Stimulated activated CD4-positive, alpha-beta T cell treated with anti-CD3 and anti-CD28 coated beads, Interleukin-15, amount 100 ng/mL, for 48 hours (primary cell): Measurements from ENCODE around the gene PAGE2.
"Not testable (repeated sequence)": the region's sequence is repeated elsewhere in the genome, so short reads cannot be mapped to it uniquely, and the experiment has no call there.

Experiments used
- DNase-seq, 2 donors: peaks; one replicate each; pipeline ENCODE4 v3.0.0-alpha.2; 2020; ENCODE audit warnings: low read depth in 2 of 2

The PAGE2 gene

DNA sequence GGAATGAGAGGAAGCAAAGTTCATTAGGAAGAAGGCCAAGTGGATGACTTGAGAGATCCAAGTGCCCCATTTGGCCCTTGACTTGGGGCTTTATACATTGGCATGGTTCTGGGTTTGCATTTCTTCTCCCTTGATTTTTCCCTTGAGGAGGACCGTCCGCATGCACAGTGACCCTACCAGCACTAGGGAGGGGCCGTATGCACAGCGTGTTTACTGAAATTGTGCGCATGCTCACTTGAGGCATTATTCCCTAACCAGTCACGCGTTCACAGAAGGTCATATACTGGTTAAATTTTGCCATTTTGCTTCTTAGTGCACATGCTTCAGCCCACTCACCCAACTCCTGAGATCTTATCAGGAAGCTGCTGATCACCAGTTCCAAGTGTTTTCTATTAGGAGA is 35.1 kb downstream of the PAGE2 start:
- DNase-seq, result no peak

DNA sequence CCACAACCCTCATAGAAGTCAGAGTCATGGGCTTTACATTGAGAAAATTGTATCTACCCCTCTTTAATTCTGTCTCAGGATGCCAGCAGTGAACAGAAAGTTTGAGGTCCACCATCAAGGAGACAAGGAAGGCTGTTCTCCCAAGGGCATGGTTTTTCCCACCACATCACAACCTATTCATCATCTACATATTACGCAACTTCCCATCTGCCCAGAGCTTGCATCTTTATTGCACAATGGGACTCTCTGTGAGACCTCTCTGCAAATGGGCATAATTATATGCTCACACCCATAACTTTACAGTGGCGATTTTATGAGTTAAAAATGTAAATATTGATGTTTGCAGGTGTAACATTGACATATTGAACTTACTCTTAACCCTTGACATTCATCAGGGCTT is 38.9 kb downstream of the PAGE2 start:
- DNase-seq, result no peak

DNA sequence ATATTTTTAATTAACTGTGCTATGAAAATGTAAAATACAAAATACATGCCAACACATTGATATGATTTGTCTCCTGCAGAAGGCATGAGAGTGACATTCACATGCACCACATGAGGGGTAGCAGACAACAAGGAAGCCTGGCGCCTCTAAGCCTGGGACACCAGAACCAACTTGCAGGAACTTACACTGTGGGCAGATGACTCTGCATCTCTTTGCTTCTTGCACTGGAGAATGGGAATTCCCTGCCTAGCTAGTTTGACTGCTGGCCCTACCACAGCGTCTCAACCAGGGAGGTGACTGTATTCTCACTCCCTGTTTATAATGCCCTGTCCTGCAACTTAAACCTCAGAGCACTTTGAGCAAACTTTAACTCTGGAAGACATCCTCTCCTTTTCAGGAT is 40.5 kb downstream of the PAGE2 start:
- DNase-seq, result no peak

DNA sequence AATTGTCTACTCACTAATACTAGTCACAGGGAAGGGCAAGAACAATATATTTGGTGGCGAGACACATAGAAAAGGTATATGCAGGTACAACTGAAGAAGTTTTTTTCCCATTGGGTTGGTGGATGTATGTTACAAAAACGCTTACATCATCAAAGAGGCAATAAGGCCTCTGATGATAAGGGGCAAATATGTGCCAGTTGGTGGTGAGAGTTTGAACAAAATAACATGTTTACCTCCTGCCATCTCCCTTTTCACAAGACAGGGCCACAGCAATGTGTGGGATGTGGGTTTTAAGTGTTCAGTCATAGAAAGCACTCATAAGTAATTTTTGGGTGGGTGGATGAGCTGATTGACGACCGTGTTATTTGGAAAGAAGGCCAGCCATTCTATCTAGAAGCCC is 41.7 kb downstream of the PAGE2 start:
- no peak for DNase-seq

DNA sequence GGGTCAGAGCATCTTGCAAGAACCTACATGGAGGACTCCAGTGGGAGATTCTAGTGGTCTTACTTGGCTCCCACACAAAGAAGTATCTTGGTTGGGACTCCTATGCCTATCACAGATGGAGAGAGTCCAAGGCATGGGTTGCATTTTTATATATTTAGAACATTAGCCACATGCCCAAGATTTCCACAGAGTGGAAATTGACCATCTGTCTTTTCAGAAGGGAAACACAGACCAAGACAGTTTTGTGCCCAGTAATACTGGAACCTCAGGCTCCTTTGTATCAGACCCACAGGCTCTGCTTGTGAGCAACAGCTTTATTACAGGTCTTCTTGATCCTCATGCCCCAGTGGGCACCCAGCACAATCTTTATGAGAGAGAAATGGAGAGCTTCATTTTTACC is 43.6 kb downstream of the PAGE2 start:
- no peak for DNase-seq

DNA sequence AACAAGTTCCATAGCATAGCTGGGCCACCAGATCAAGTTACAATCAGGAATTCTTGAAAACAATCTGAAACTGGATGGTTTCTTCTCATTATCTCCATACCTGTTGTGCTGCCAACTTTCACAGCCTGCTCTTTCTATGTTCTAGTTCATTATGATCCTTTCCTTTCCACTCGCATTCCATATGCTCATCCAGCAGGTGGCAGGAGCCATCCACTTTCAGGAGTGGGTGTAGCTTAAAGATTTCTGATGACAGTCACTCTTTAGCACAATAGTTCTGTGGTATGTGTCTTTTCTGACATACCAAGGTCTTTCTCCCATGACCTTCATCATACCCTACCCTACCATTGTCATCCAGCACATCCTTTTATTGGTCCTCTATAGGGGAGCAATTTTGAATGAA is 46.4 kb downstream of the PAGE2 start:
- DNase-seq, result peak in 1 of 2 donors; percentile 8

DNA sequence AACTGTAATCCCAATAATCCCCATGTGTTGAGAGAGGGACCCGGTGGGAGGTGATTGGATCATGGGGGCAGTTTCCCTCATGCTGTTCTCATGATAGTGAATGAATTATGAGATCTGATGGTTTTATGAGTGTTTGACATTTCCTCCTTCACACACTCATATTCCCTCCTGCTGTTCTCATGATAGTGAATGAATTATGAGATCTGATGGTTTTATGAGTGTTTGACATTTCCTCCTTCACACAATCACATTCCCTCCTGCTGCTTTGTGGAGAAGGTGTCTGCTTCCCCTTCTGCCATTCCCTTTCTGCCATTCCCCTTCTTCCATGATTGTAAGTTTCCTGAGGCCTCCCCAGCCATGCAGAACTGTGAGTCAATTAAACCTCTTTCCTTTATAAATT is 52.0 kb downstream of the PAGE2 start:
- not testable (repeated sequence) for DNase-seq
